GM12878 (cell line): ENCODE data around the gene GUCY2D. TPM values are rescaled to one million over a fixed set of nuclear protein-coding genes. Genes with fewer than 3 reads are reported as not detected.
A peak's percentile ranks its signal among the peaks of the same experiment; 100 is the strongest.

Experiments used
- ATAC-seq: fragments of 200-7000 bp; cut with Tn5 transposase; 3 replicates; pipeline ENCODE4 v1.9.1; 2020; ENCODE audit warnings: mild to moderate bottlenecking, moderate library complexity
- BruUV-seq: library from RNA; stranded (reverse); fragments of 400-500 nt; replicated peaks from 2 replicates; lab custom pipeline; 2021; lab: Mats Ljungman, UMichigan
- CTCF ChIA-PET: fragments of 300-600 bp; sonication (Branson Sonifier 250); formaldehyde crosslinking; extraction: SDS; loops from one replicate; lab custom pipeline; 2021; ENCODE audit warnings: inconsistent platforms; lab: Yijun Ruan, JAX
- POLR2A ChIA-PET: fragments of 350-600 bp; formaldehyde crosslinking; extraction: SDS; loops from one replicate; lab custom pipeline; 2021; ENCODE audit warnings: inconsistent platforms; lab: Charles Lee
- RAD21 ChIA-PET: fragments of 300-600 bp; sonication (Branson Sonifier 250); formaldehyde crosslinking; loops from one replicate; lab custom pipeline; 2023; ENCODE audit warnings: antibody characterized with exemption; ENCODE audit not compliant: unreplicated experiment; lab: Charles Lee
- SMC1A ChIA-PET: fragments of 300-600 bp; sonication (Branson Sonifier 250); formaldehyde crosslinking; loops from one replicate; lab custom pipeline; 2023; ENCODE audit not compliant: unreplicated experiment, uncharacterized antibody; lab: Charles Lee
- DNase-seq: peaks from one replicate; pipeline ENCODE4 v3.0.0-alpha.2; 2011; ENCODE audit warnings: low read depth, low spot score
- FAIRE-seq: peaks from 3 replicates; lab custom pipeline; 2011; peaks lifted over from hg19 to GRCh38; lab: Jason Lieb, UNC
- H2AFZ ChIP-seq: 2 replicates; pipeline ENCODE4 v1.6.0; 2011; ENCODE audit warnings: low read depth, low read length, control low read depth; ENCODE audit not compliant: control insufficient read depth
- H3K27ac ChIP-seq: 2 replicates; pipeline ENCODE4 v1.5.1; 2011; ENCODE audit warnings: control low read depth; ENCODE audit not compliant: control insufficient read depth, insufficient read depth
- H3K27me3 ChIP-seq, 2 experiments: replicated peaks in 1 of 2; 2 replicates each; pipeline versions ENCODE4 v1.6.0 to v1.6.1; 2011; ENCODE audit warnings: low read length in 1 of 2; ENCODE audit not compliant: control insufficient read depth in 2 of 2, insufficient read depth in 2 of 2
- H3K36me3 ChIP-seq, 2 experiments: 2 replicates each; pipeline ENCODE4 v1.5.1; 2011; ENCODE audit warnings: low read length in 1 of 2; ENCODE audit not compliant: control insufficient read depth in 2 of 2, insufficient read depth in 2 of 2
- H3K4me1 ChIP-seq: 2 replicates; pipeline ENCODE4 v1.6.1; 2011; ENCODE audit warnings: mild to moderate bottlenecking, low read length, moderate library complexity, mixed read lengths; ENCODE audit not compliant: control insufficient read depth, insufficient read depth
- H3K4me2 ChIP-seq: 2 replicates; pipeline ENCODE4 v1.6.0; 2011; ENCODE audit warnings: control low read depth; ENCODE audit not compliant: control insufficient read depth, insufficient read depth
- H3K4me3 ChIP-seq: fragments of 200-600 bp; sonication (generic); 2 replicates; pipeline ENCODE4 v1.5.1; 2016
- H3K79me2 ChIP-seq: 2 replicates; pipeline ENCODE4 v1.6.0; 2011; ENCODE audit warnings: low read length; ENCODE audit not compliant: control insufficient read depth, insufficient read depth
- H3K9ac ChIP-seq: 2 replicates; pipeline ENCODE4 v1.8.0; 2011; ENCODE audit warnings: low read length, control low read depth, mixed read lengths; ENCODE audit not compliant: control insufficient read depth, insufficient read depth
- H3K9me3 ChIP-seq: replicated peaks from 3 replicates; pipeline ENCODE4 v1.5.1; 2011; ENCODE audit warnings: mild to moderate bottlenecking, low read length; ENCODE audit not compliant: control insufficient read depth, insufficient read depth
- H4K20me1 ChIP-seq: 2 replicates; pipeline ENCODE4 v1.6.0; 2011; ENCODE audit not compliant: control insufficient read depth, insufficient read depth
- NFXL1 ChIP-seq: fragments of 450-650 bp; IDR thresholded peaks from 2 replicates; pipeline ENCODE4 v1.6.1; 2017; ENCODE audit warnings: antibody characterized with exemption, mild to moderate bottlenecking, borderline replicate concordance
- POLR2A ChIP-seq: IDR thresholded peaks from 2 replicates; pipeline ENCODE4 v1.6.1; 2011; ENCODE audit warnings: low read depth, mild to moderate bottlenecking, low read length
- SMAD1 ChIP-seq: fragments of 450-650 bp; IDR thresholded peaks from 2 replicates; pipeline ENCODE4 v1.6.1; 2018; ENCODE audit warnings: mild to moderate bottlenecking, low read depth; ENCODE audit not compliant: partially characterized antibody
- WGBS: methylation state at CpG from one replicate; pipeline ENCODE4 v1.1.6; 2016; ENCODE audit warnings: low lambda C conversion rate; ENCODE audit not compliant: insufficient replicate concordance, insufficient coverage; ENCODE audit errors: missing lambda C conversion rate; 5-methylcytosine and 5-hydroxymethylcytosine counted together
- in situ Hi-C: fragments of 300-500 bp; cut with MboI; formaldehyde crosslinking; loops from 9 replicates; pipeline ENCODE4 v1.14.3; 2018; ENCODE audit warnings: mixed read lengths
- intact Hi-C: fragments of 100-400 bp; cut with micrococcal nuclease; formaldehyde crosslinking; loops from one replicate; pipeline ENCODE4 v1.14.2; 2022; ENCODE audit not compliant: unreplicated experiment
- polyA plus RNA-seq, 11 experiments: library from polyadenylated mRNA; depleted of rRNA in 4 of 11; unstranded in 6 of 11; stranded (reverse) in 5 of 11; fragments of >200 nt; fragmentation: Nextera tagmentation in 4 of 11; fragmentation: Illumina TruSeq in 1 of 11; extraction: Ambion mirVana in 4 of 11; extraction: Trizol in 1 of 11; gene quantifications; 1 replicate in 1 of 11; 2 replicates in 10 of 11; pipeline versions ENCODE4 v1.2.1 to v1.2.3, GENCODE V29; 2011 to 2016; ENCODE audit warnings: inconsistent platforms in 2 of 11, missing spikeins in 2 of 11, low read depth in 1 of 11
- total RNA-seq, 4 experiments: library from RNA; depleted of rRNA in 3 of 4; stranded (reverse); fragments of >200 nt in 3 of 4; fragmentation: Illumina TruSeq in 1 of 4; extraction: Trizol in 1 of 4; gene quantifications; 2 replicates each; pipeline versions ENCODE4 v1.2.1 to v1.2.3, GENCODE V29; 2013 to 2021
- TF ChIP-seq, protein P1 (sequence below): fragments of 450-650 bp; formaldehyde crosslinking; IDR thresholded peaks from 2 replicates; pipeline ENCODE4 v1.4.0; 2022; ENCODE audit warnings: mild to moderate bottlenecking, moderate library complexity
- TF ChIP-seq, protein P2 (sequence below): fragments of 450-650 bp; IDR thresholded peaks from 2 replicates; pipeline ENCODE4 v1.6.1; 2017; ENCODE audit warnings: antibody characterized with exemption, mild to moderate bottlenecking, moderate library complexity

Gene GUCY2D
- total and polyA plus RNA-seq, 10 of the 15 experiments (the other 5 are each of a cell fraction or from before 2014, with no cell fraction given): not detected

DNA sequence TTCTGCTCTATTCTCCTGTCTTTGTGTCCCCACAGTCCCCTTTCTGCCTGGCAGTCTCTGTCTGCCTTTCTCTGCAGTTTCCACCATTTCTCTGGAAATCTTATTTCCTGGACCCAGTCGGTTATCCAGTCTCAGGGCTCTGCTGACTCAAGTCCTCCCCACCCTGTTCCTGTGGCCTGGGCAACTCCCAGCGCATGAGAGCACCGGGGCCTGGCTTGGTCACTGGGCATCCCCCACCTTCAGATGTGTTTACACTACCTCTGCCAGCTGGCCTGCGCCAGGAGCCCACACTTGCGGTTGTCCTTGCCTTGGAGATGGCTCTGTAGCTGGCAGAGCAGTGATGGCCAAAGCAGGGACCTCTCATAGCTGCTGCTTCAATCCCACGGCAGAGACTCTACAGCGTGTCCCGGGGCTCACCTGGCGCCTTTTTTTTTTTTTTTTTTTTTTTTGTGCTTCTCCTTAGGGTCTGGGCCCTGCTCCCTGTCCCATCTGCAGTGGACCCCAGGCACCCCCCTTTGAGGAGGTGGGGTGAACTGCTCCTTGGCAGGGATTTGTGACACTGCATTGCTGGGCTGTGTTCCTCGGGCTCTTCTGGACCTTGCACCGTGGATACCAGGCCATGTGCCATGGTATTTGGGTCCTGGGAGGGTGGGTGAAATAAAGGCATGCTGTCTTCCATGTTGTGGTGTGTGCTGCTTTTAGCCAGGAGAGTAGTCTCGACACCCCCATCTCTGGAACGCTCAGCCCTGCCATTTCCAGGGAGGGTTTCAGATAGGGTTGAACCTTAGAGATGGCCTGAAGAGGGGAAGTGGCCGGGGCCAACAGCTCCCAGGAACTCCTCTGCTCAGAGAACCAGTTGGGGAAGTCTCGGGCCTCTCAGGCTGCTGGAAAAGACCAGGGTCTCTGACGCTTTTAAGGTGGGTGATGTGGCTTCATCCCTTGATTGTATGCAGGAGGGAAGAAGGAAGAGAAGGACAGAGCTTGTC lies 17.5 kb downstream of the GUCY2D start:
- H3K79me2 ChIP-seq: no peaks in the 10 kb centered on the region
- intact Hi-C loops: loop anchor here (5.0 kb wide), 1 partner anchor 37 kb away; no protein-coding TSS in a partner anchor
- in situ Hi-C loops: no loop called here
- peaks cover 0 to 3% of the 10 kb centered on the region in 2 experiments; a peak in 3 of 4 replicates for H3K27me3 ChIP-seq
- FAIRE-seq (no peak), DNase-seq (no peak), ATAC-seq (peak; percentile 79)
- ChIA-PET RAD21 (interaction anchor here (1.1 to 2.3 kb wide), 2 partner anchors 21 to 31 kb away, joined by 4 to 15 read pairs; no protein-coding TSS in a partner anchor), CTCF (interaction anchor here (1.2 to 5.5 kb wide), 4 partner anchors 20 to 39 kb away, joined by 5 to 87 read pairs (median 46); partner anchors contain the start of gene ALOX15B), SMC1A (interaction anchor here (1.7 to 4.7 kb wide), 3 partner anchors 18 to 37 kb away, joined by 3 to 32 read pairs (median 8); no protein-coding TSS in a partner anchor), POLR2A (interaction anchor here (0.7 to 1.3 kb wide), 3 partner anchors 9 to 201 kb away, joined by 3 to 13 read pairs (median 10); no protein-coding TSS in a partner anchor)
- no peak overlapping the region for H3K4me2 ChIP-seq
- no peak overlapping the region for H3K9ac ChIP-seq
- H3K27ac ChIP-seq: no peak overlapping the region
- H3K4me3 ChIP-seq: no peak overlapping the region
- no peaks in the 10 kb centered on the region for H4K20me1 ChIP-seq
- no peaks in the 10 kb centered on the region for H3K9me3 ChIP-seq
- no peaks in the 10 kb centered on the region for H3K4me1 ChIP-seq
- WGBS: 26% methylated on average over 15 of the region's 16 CpGs
- no peaks in the 10 kb centered on the region for H3K36me3 ChIP-seq
- BruUV-seq: no TSS peak
- TF ChIP-seq, protein P1, sequence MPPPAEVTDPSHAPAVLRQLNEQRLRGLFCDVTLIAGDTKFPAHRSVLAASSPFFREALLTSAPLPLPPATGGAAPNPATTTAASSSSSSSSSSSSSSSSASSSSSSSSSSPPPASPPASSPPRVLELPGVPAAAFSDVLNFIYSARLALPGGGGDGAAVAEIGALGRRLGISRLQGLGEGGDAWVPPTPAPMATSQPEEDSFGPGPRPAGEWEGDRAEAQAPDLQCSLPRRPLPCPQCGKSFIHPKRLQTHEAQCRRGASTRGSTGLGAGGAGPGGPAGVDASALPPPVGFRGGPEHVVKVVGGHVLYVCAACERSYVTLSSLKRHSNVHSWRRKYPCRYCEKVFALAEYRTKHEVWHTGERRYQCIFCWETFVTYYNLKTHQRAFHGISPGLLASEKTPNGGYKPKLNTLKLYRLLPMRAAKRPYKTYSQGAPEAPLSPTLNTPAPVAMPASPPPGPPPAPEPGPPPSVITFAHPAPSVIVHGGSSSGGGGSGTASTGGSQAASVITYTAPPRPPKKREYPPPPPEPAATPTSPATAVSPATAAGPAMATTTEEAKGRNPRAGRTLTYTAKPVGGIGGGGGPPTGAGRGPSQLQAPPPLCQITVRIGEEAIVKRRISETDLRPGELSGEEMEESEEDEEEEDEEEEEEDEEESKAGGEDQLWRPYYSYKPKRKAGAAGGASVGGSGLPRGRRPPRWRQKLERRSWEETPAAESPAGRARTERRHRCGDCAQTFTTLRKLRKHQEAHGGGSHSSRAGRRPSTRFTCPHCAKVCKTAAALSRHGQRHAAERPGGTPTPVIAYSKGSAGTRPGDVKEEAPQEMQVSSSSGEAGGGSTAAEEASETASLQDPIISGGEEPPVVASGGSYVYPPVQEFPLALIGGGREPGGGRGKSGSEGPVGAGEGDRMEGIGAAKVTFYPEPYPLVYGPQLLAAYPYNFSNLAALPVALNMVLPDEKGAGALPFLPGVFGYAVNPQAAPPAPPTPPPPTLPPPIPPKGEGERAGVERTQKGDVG (CRISPR knock-in tag): no peak
- TF ChIP-seq SMAD1: no peak
- TF ChIP-seq, protein P2, sequence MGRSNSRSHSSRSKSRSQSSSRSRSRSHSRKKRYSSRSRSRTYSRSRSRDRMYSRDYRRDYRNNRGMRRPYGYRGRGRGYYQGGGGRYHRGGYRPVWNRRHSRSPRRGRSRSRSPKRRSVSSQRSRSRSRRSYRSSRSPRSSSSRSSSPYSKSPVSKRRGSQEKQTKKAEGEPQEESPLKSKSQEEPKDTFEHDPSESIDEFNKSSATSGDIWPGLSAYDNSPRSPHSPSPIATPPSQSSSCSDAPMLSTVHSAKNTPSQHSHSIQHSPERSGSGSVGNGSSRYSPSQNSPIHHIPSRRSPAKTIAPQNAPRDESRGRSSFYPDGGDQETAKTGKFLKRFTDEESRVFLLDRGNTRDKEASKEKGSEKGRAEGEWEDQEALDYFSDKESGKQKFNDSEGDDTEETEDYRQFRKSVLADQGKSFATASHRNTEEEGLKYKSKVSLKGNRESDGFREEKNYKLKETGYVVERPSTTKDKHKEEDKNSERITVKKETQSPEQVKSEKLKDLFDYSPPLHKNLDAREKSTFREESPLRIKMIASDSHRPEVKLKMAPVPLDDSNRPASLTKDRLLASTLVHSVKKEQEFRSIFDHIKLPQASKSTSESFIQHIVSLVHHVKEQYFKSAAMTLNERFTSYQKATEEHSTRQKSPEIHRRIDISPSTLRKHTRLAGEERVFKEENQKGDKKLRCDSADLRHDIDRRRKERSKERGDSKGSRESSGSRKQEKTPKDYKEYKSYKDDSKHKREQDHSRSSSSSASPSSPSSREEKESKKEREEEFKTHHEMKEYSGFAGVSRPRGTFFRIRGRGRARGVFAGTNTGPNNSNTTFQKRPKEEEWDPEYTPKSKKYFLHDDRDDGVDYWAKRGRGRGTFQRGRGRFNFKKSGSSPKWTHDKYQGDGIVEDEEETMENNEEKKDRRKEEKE: no peak
- TF ChIP-seq POLR2A: no peak
- TF ChIP-seq NFXL1: no peak
- H2AFZ ChIP-seq: no peak overlapping the region
